Measurements from ENCODE around the gene CBX1. TPM values are rescaled to one million over a fixed set of nuclear protein-coding genes. Genes with fewer than 3 reads are reported as not detected.

Gene CBX1
- total and polyA plus RNA-seq, 2 of the 8 experiments (the other 6 are each of a cell fraction or from before 2014, with no cell fraction given) = 38.7 to 173 TPM

DNA sequence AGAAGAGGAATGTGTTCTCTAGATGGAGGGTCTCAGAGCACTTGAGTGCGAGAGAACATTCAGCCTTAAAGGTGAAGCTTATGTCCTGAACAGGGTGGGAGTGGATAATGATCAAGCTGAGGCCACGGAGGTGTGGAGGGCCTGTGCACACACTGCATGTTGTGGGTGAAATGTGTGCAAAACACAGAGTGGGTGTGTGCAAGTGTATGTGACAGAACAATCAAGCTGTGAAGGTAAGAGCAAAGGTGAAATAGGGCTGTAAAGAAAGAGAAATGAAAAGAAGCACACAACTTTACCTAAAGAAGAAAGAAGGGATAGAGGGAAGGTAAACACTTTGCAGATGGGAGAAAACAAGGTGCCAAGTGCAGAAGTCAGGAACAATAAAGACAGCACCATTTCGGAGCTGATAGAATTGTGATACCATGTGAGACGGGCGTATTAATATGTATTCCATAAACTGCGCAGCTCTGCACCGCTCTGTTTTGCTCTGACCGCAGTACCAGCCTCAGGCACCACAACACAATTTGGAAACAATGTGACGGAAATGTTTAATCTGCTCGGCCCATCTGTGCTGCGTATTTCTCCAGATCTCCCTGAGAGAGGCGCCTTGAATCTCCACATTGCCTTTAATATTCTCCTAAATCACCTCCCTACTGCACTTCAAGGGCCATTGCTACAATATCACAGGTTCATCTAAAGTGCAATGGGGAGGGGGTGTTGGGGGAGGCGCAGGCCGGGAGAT, 46.9 kb upstream of the CBX1 start:
- Histone ChIP-seq H3K79me2 (ENCODE audit: control insufficient read depth in 1 of 2, insufficient read depth in 2 of 2, low read length in 2 of 2) (no peaks in the 10 kb centered on the region), H4K5ac (ENCODE audit: insufficient read length, low read depth, low read length) (no peak overlapping the region), H2BK20ac (ENCODE audit: low read length) (no peak overlapping the region), H3K18ac (ENCODE audit: extremely low read depth, low read length) (no peak overlapping the region), H4K8ac (ENCODE audit: extremely low read depth, insufficient read depth, low read length) (no peak overlapping the region), H3K56ac (replicated peaks; ENCODE audit: insufficient read length, low read depth, low read length) (no peak overlapping the region), H3K4me1 (replicated peaks in 1 of 4; ENCODE audit: control insufficient read depth in 3 of 4, insufficient read depth in 4 of 4, low read length in 3 of 4) (peaks cover 0 to 8% (median 6%) of the 10 kb centered on the region in 4 experiments; a peak in 2 of 7 replicates), H3K9ac (replicated peaks in 1 of 4; ENCODE audit: extremely low read depth in 1 of 4, low read depth in 3 of 4, low read length in 3 of 4) (no peak overlapping the region; a peak in 1 of 7 replicates), H2BK120ac (replicated peaks; ENCODE audit: low read depth, low read length) (no peak overlapping the region), H3K36me3 (ENCODE audit: control insufficient read depth in 2 of 4, insufficient read depth in 4 of 4, low read length in 3 of 4) (no peaks in the 10 kb centered on the region), H3K27ac (ENCODE audit: low read depth, low read length) (no peak overlapping the region), H4K20me1 (replicated peaks in 1 of 2; ENCODE audit: control insufficient read depth in 1 of 2, insufficient read depth in 2 of 2, low read length in 2 of 2) (no peaks in the 10 kb centered on the region), H3K4me2 (ENCODE audit: insufficient read depth in 1 of 2, low read depth in 2 of 2, low read length in 2 of 2) (no peak overlapping the region; a peak in 1 of 4 replicates), H2BK15ac (ENCODE audit: low read length) (no peak overlapping the region), H3K79me1 (ENCODE audit: low read depth, low read length) (no peaks in the 10 kb centered on the region), H3K27me3 (replicated peaks in 1 of 4; ENCODE audit: control insufficient read depth in 3 of 4, extremely low read depth in 1 of 4, insufficient read depth in 3 of 4, low read length in 3 of 4) (no peaks in the 10 kb centered on the region; a peak in 1 of 7 replicates), H2BK12ac (ENCODE audit: low read depth, low read length) (peak overlapping the region; percentile 72; the same call in 1 of the 2 replicates), H2AK5ac (ENCODE audit: low read depth, low read length) (no peak overlapping the region), H2BK5ac (ENCODE audit: low read depth, low read length) (no peak overlapping the region), H3K23ac (ENCODE audit: insufficient read length) (no peak overlapping the region), H2AFZ (ENCODE audit: low read length) (no peak overlapping the region), H3K4me3 (ENCODE audit: extremely low read depth in 1 of 4, insufficient read depth in 2 of 4, low read depth in 3 of 4, low read length in 4 of 4) (no peak overlapping the region), H3K23me2 (ENCODE audit: low read depth, low read length) (no peaks in the 10 kb centered on the region), H4K91ac (replicated peaks; ENCODE audit: insufficient read length, low read length) (no peak overlapping the region), H3K4ac (replicated peaks; ENCODE audit: insufficient read length, low read depth, low read length) (no peak overlapping the region), H3K9me3 (ENCODE audit: insufficient read depth in 2 of 2, low read depth in 1 of 2, low read length in 1 of 2) (no peaks in the 10 kb centered on the region), H3K14ac (ENCODE audit: insufficient read length) (no peak overlapping the region)
- TF ChIP-seq POLR2AphosphoS5 (IDR thresholded peaks at IDR 0.05; ENCODE audit: low read depth, low read length) (no peak), SP1 (IDR thresholded peaks at IDR 0.05; ENCODE audit: low read depth, low read length) (no peak), RXRA (IDR thresholded peaks at IDR 0.05; ENCODE audit: insufficient read depth, low read depth, low read length) (no peak), POU5F1 (IDR thresholded peaks at IDR 0.05; ENCODE audit: low read depth, low read length) (no peak), GTF2F1 (IDR thresholded peaks at IDR 0.05; ENCODE audit: borderline replicate concordance, low read depth, low read length) (no peak), SAP30 (IDR thresholded peaks at IDR 0.05; ENCODE audit: insufficient read depth, insufficient replicate concordance, low read length) (no peak), GABPA (IDR thresholded peaks at IDR 0.05; ENCODE audit: borderline replicate concordance, insufficient read depth, low read length) (no peak), BACH1 (IDR thresholded peaks at IDR 0.05; ENCODE audit: low read length) (no peak), SRF (IDR thresholded peaks at IDR 0.05; ENCODE audit: low read depth, low read length) (no peak), TCF12 (IDR thresholded peaks at IDR 0.05; ENCODE audit: low read depth, low read length) (no peak), CHD1 (IDR thresholded peaks at IDR 0.05; ENCODE audit: low read depth, low read length) (no peak)
- no peak for DNase-seq (ENCODE audit: low read depth in 1 of 2, low spot score in 2 of 2)
- WGBS, 2 experiments (ENCODE audit: extremely low coverage in 1 of 2, insufficient coverage in 1 of 2, insufficient read length in 1 of 2, insufficient replicate concordance in 2 of 2, low coverage in 1 of 2, low lambda C conversion rate in 2 of 2, missing lambda C conversion rate in 1 of 2) = 89% methylated on average over 14 of the region's 14 CpGs; no CpG with 5 or more reads in 1 of the 2 experiments
- ChIA-PET POLR2A (ENCODE audit: partially characterized antibody) (interaction anchor here (0.9 to 2.6 kb wide), 6 partner anchors 11 to 99 kb away, joined by 3 to 12 read pairs (median 5); partner anchors contain the start of gene NFE2L1), CTCF (ENCODE audit: partially characterized antibody) (interaction anchor here (0.6 to 2.1 kb wide), 14 partner anchors 11 to 470 kb away, joined by 3 to 10 read pairs (median 4); no protein-coding TSS in a partner anchor)
- no peak for FAIRE-seq
